Measurements from ENCODE around the gene PDYN. TPM values are rescaled to one million over a fixed set of nuclear protein-coding genes. Genes with fewer than 3 reads are reported as not detected.
"Not testable (repeated sequence)": the region's sequence is repeated elsewhere in the genome, so short reads cannot be mapped to it uniquely, and the experiment has no call there.

The PDYN gene
- not detected for total RNA-seq
- not detected for polyA plus RNA-seq
- long read RNA-seq, donor 1 = 0 reads
- long read RNA-seq, donor 2 = 0 reads

DNA sequence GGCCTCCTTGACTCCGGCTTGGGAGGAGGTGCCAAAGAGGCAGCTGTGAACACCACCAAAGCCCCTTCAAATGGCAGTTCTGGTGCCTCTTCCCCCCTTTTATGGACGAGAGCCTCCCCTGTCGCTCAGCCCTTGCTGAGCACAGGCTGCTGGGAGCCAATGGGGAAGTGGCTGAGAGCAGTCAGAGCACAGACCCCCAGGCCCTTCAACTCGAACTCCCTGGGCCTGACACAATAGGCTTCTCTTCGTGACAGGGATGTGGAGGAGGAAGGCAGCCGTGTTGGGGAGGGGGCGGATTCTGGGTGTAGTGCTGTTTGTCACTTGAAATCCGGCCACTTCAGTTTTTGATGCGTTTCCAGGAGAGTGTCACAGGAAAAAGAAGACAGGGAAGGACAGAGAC, at the start of gene PDYN:
Gene PDYN (minus strand): TSS at position 73 of the 400 bp plus-strand sequence. CDS start 10,974 bp downstream, outside the sequence.
- no peak within 1 kb of the TSS for H3K4me3 ChIP-seq
- WGBS, 5 donors = 11 to 24% (median 15%) methylated on average over 7 to 9 of the region's 9 CpGs
- H3K9me3 ChIP-seq = no peaks in the 10 kb centered on the region
- H3K4me1 ChIP-seq = no peaks in the 10 kb centered on the region
- TF ChIP-seq, protein P1, sequence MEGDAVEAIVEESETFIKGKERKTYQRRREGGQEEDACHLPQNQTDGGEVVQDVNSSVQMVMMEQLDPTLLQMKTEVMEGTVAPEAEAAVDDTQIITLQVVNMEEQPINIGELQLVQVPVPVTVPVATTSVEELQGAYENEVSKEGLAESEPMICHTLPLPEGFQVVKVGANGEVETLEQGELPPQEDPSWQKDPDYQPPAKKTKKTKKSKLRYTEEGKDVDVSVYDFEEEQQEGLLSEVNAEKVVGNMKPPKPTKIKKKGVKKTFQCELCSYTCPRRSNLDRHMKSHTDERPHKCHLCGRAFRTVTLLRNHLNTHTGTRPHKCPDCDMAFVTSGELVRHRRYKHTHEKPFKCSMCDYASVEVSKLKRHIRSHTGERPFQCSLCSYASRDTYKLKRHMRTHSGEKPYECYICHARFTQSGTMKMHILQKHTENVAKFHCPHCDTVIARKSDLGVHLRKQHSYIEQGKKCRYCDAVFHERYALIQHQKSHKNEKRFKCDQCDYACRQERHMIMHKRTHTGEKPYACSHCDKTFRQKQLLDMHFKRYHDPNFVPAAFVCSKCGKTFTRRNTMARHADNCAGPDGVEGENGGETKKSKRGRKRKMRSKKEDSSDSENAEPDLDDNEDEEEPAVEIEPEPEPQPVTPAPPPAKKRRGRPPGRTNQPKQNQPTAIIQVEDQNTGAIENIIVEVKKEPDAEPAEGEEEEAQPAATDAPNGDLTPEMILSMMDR (IDR thresholded peaks at IDR 0.05 in 8 of 11, conservative IDR thresholded peaks at IDR 0.05 in 3 of 11) = no peak
- TF ChIP-seq POLR2AphosphoS5 (IDR thresholded peaks at IDR 0.05) (no peak), POLR2A (IDR thresholded peaks at IDR 0.05) (no peak)
- peaks cover 0 to 100% (median 33%) of the 10 kb centered on the region in 7 donors for H3K27me3 ChIP-seq (replicated peaks in 1 of 7)
- H3K27ac ChIP-seq = no peak within 1 kb of the TSS
- no peaks in the 10 kb centered on the region for H3K36me3 ChIP-seq
- DNase-seq = no peak
- intact Hi-C loops (cut with DNase I; ENCODE audit: low total_unique reads) = no loop called here

- peaks cover 0 to 40% (median 0%) of the 10 kb centered on the region in 7 donors for H3K27me3 ChIP-seq (replicated peaks in 1 of 7)
- 57 to 77% (median 68%) methylated on average over 6 of the region's 6 CpGs for WGBS, 5 donors
Observed at GRCh38 chr20:2042400-2042799, 48.5 kb upstream of the PDYN start.

DNA sequence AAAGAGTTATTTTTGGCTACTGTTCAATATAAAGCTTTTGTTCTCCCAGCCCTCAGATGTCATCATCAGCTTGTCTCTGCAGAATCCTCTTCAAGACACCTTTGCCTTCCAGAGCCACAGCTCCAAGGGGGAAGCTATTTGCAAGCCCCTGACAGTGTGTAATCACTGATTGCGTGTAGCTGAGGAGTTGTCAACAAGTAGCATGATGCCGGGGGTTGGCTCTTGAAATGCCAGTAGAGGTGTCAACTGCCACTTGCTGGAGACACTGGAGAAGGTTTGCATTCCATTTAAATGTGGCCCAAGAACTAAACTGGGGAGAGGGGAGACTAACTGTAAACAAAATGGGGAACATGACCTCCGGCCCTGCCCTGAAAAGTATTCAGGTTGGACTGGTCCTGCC, 44.3 kb upstream of the PDYN start:
- H3K9me3 ChIP-seq = no peaks in the 10 kb centered on the region
- no peak overlapping the region for H3K4me3 ChIP-seq
- intact Hi-C loops (cut with DNase I; ENCODE audit: low total_unique reads) = no loop called here
- no peaks in the 10 kb centered on the region for H3K36me3 ChIP-seq
- H3K27ac ChIP-seq = no peak overlapping the region
- WGBS, 5 donors = 25 to 37% (median 30%) methylated on average over 3 of the region's 3 CpGs
- TF ChIP-seq POLR2AphosphoS5 (IDR thresholded peaks at IDR 0.05) = no peak
- TF ChIP-seq, protein P1 (IDR thresholded peaks at IDR 0.05 in 8 of 11, conservative IDR thresholded peaks at IDR 0.05 in 3 of 11) = no peak
- no peak for TF ChIP-seq POLR2A (IDR thresholded peaks at IDR 0.05)
- no peak for DNase-seq
- H3K4me1 ChIP-seq = no peaks in the 10 kb centered on the region
- peaks cover 0 to 59% (median 0%) of the 10 kb centered on the region in 7 donors for H3K27me3 ChIP-seq (replicated peaks in 1 of 7)

More at GRCh38 chr20:2042400-2042799, 48.5 kb upstream of the PDYN start:
- no peak for DNase-seq
- no peaks in the 10 kb centered on the region for H3K36me3 ChIP-seq
- TF ChIP-seq, protein P1 (IDR thresholded peaks at IDR 0.05 in 8 of 11, conservative IDR thresholded peaks at IDR 0.05 in 3 of 11) = no peak
- TF ChIP-seq POLR2A (IDR thresholded peaks at IDR 0.05) (no peak), POLR2AphosphoS5 (IDR thresholded peaks at IDR 0.05) (no peak)
- no peaks in the 10 kb centered on the region for H3K9me3 ChIP-seq
- H3K4me1 ChIP-seq = peaks cover 0 to 8% (median 0%) of the 10 kb centered on the region in 6 donors
- no peak overlapping the region for H3K4me3 ChIP-seq
- intact Hi-C loops (cut with DNase I; ENCODE audit: low total_unique reads) = no loop called here
- no peak overlapping the region for H3K27ac ChIP-seq

DNA sequence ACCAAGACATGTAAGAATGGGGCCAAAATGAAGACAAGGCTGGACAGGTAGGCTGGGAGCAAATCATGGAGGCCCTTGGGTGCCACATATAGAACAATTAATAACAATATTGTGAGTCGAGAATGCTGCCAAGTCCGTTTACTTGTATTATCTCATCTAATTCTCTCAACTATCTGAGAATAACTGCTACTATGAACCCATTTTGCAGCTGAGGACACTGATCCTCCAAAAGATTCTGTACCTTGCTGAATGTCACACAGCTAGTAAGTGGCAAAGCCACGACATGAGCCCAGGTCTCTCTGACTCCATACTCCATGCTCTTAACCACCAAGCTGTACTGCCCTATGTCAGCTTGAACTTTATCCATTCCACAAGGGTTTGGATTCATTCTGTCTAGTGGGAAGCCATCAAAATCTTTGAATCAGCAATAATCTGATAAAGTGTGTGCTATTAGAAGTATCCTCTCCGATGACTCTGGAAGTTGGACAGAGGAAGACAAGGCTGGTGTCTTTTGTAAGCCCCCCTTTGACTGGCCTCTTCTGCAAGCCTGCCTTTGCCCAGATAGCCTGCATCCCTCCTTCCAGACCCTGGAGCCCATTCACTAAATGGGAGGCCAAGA, 43.5 kb upstream of the PDYN start:
- intact Hi-C loops (cut with DNase I; ENCODE audit: low total_unique reads) = no loop called here
- no peak overlapping the region for H3K4me3 ChIP-seq
- peaks cover 0 to 67% (median 0%) of the 10 kb centered on the region in 7 donors for H3K27me3 ChIP-seq (replicated peaks in 1 of 7)
- H3K9me3 ChIP-seq = no peaks in the 10 kb centered on the region
- no peak for DNase-seq
- no peaks in the 10 kb centered on the region for H3K36me3 ChIP-seq
- no peaks in the 10 kb centered on the region for H3K4me1 ChIP-seq
- TF ChIP-seq POLR2AphosphoS5 (IDR thresholded peaks at IDR 0.05) (no peak), POLR2A (IDR thresholded peaks at IDR 0.05) (no peak)
- TF ChIP-seq, protein P1 (IDR thresholded peaks at IDR 0.05 in 8 of 11, conservative IDR thresholded peaks at IDR 0.05 in 3 of 11) = no peak
- H3K27ac ChIP-seq = no peak overlapping the region
- WGBS, 5 donors = 73 to 89% (median 79%) methylated on average over 4 of the region's 4 CpGs

DNA sequence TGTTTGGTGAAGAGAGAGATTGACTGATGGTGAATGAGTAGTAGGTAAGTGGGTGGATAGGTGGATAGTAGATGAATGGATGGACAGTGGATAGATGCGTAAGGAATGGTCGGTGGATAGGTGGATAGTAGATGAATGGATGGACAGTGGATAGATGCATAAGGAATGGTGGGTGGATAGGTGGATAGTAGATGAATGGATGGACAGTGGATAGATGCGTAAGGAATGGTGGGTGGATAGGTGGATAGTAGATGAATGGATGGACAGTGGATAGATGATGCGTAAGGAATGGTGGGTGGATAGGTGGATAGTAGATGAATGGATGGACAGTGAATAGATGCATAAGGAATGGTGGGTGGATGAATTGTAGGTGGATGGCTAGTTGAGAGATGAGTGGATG, 42.5 kb upstream of the PDYN start:
- H3K4me3 ChIP-seq; intact Hi-C loops (cut with DNase I; ENCODE audit: low total_unique reads); DNase-seq; H3K9me3 ChIP-seq; H3K27ac ChIP-seq; H3K4me1 ChIP-seq; H3K36me3 ChIP-seq: not testable (repeated sequence)
- peaks cover 0 to 77% (median 0%) of the 10 kb centered on the region in 7 donors for H3K27me3 ChIP-seq (replicated peaks in 1 of 7)
- 95 to 97% (median 96%) methylated on average over 4 of the region's 4 CpGs for WGBS, 5 donors

All from spleen (tissue), 13 donors.